NCI-H1105 treated with DMSO at 0.1 percent for 48 hours (cell line): ENCODE measurements around the gene LRP1B.
A peak's percentile ranks its signal among the peaks of the same experiment; 100 is the strongest.

Experiments
- DNase-seq: peaks from one replicate; lab custom pipeline; 2025; lab: John Stamatoyannopoulos, UW

The LRP1B gene

DNA sequence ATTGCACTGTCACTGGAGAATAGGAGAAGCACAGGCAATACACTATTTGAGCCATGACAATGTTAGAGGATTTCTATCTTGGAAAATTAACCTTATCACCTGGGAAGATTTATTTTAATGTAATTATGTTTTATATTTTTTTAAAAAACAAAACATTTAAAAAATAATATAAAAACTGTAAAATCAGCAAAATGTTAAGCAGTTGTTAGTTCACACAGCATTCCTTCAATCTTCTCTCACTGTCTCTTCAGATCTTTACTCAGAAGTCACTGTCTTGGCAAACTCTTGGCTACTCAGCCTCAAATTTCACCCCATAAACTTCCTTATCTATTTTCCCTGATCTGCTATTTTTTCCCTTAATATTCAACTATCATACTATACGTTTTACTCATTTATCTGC lies 1322.6 kb downstream of the LRP1B start:
- no peak for DNase-seq

DNA sequence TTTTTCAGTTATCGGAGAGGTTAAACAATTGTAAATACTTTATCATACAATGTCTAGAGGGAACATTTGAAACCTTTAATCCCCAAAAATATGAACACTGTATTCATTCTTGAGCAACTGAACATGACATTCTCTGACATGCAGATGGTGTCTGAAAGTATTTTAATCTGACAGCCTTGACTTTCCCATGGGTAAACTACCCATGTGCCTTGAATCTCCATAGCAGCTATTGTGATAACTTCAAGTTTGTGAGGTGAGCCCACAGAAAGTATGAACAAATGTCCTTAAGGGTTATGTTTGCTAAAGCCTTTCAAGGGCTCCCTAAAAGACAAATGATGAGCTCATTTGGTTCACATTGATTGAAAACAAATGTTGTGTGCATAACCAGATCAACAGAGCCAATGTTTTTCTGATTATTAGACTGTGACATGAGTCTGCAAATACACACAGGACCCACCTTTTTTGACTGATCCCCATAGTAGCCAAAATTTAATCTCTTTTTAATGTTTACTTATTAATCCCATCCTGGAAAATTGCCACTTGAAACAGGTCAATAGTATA lies 1326.0 kb downstream of the LRP1B start:
- DNase-seq: no peak

DNA sequence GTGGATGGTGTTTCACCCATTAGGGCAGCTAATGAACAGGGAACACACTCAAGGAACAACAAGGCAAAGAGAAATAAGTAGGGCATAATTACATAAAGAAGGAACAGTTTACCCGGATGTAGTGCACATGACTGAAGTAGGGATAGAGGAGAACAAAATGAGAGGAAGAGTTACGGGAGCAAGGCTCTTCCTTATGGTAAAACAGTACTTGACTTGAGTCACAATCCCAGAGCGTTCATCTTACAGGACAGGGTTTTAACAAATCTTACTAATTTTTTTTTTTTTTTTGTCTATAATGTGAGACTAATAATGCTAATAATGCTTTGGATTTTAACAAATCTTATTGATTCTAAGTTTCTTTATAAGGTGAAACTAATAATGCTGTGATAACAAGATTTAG lies 1329.5 kb downstream of the LRP1B start:
- DNase-seq: no peak

DNA sequence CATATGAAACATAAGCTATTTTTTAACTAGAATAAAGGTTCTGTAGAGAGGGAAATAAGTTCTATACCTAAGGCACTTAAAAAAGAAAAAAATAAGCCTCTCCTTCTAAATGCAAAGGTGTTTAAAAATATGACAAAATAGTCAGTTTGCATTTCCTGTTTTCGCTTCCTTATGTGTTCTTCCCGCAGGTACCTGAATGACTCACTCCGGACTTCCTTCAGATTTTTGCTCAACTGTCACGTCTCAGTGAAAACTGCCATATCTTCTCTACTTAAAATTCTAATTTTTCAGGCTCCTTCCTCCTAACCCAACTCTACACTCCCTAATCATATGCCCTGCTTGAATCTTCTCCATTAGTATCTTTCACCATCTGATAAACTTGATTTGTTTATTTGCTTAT lies 1333.1 kb downstream of the LRP1B start:
- no peak for DNase-seq

DNA sequence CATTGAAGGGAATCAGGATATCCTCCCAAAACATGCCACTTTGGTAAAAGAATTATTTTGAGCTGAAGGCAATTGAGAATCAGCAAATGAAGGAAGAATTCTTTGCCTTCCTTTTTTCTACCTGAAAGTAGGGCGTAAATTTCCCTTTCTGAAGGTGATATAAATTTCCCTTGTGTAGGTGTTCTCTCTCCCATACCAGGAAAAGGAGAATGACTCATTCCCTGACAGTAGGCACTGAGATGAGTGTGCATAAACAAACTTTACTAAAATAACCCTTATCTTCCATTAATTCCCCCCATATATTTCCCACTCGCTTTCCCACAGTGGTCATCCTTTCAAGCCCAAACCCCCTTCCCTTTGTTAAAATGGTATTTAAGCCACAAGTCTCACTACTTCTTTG lies 1339.0 kb downstream of the LRP1B start:
- no peak for DNase-seq

DNA sequence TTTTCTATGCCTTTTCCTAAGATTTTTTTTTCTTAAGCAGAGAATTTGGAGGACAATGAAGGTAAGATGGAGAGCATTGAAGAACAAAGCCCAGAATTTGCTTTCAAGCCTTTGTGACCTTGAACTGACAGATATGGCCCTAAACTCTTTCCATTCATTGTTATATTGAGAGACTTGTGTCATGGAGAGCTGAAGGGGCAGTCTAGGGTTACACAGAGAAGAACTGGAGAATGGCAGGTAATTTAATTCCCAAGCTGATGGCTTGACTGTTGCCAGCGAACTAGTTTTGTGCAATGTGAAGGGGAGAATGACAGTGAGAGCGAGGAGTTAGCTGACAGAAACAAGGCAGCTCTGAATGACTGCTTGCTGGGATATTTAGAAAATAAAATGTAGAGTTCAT lies 1344.2 kb downstream of the LRP1B start:
- no peak for DNase-seq

DNA sequence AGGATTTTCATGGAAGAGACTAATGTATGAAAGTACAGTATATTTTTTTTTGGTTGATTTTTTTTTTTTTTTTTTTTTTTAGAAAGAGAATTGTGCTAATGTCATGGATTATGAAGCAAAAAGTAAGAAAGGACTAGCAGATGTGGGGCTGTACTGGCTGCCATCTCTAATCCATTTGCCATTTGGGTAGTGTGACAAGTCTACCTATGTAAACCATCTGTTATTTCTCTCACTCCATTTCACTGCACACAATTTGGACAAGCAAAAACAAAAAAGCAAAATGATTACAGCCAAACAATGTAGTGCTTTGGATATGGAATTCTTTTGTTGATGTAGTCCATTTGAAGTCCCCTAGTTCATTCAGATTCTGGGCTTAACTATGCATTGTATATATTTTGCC lies 1355.4 kb downstream of the LRP1B start:
- no peak for DNase-seq

DNA sequence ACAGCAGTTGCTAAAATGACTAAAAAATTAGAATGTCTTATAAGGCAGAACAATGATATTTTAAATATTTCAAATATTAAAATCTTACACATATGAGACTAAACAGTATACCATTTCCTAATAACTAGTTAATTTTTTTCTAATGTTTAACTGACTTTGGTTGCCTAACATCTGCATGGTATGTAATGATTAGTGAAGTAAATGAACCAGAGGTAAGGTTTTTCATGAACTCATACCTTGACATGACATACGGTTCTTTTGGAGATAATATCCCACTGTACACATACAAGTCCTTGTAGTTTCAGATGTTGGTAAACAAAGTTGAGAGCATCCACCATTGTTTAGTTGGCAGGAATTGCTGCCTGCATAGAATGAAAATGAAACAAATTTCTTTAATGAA lies 1360.2 kb downstream of the LRP1B start:
- DNase-seq: no peak

DNA sequence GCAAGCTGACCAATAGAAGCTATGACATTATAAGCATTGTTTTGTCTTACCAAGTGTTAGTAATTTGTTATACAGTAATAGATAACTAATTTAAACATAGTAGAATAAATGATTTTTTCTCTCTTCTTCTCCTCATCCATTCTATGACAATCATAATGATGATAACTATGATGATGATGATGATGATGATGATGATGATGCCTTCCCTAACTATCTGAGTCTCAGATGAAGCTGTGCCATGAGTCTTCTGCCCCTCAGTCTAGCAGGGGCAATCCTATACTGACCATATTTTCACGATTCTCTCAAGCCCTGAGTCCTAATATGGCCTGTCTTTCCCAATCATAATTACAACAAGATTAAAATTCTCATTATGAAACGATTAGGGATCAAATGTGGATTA lies 1369.0 kb downstream of the LRP1B start:
- no peak for DNase-seq

DNA sequence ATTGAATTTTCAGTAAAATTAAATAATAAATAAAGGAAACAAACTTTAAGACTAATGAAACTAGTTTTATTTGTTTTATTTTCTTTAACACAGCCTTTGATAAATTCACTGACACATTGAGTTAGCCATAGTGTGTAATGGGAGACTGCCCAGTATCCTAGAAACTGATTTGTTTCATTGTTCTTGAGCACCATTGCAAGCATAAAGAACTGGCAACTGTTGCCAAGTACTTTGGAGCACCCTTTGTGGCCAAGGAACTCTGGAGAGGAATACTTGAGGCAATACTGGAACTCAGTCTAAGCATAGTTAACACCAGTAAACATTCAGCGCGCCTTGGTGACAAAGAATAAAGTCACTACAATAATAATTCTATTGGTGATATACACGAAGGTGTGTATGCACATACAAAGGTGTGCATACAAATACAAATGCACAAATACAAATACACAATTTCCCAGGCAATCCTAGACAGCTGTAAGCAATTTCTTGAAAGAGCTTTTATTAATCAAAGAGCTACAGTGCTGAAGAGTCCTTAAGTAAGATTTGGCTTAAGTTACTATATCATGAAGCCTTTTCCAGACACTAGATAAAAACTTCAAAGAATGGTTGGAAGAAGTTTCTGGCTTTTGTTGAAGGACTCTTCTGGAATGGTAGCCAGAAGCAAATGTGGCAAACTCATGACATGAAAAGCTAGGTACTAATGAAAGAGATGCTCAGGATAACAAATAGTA lies 1371.2 kb downstream of the LRP1B start:
- peak; percentile 28 for DNase-seq

DNA sequence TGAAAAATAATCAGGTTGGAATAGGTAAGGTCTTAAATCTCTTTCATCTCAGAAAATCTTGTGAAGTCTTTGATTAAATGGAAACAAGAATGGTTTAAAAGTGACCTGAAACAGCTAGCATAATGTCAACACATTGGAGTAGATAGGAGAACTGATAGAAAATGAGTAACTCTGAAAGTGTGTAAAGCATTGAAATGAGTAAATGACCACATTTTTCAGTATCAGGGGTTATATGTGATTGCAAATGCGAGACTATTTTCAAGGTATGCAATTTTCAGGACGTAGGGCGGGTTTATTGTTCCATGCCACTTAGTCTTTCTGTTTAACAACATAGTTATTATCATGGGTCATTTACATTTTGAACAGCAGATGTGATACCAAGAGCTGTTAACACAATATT lies 1383.2 kb downstream of the LRP1B start:
- no peak for DNase-seq

DNA sequence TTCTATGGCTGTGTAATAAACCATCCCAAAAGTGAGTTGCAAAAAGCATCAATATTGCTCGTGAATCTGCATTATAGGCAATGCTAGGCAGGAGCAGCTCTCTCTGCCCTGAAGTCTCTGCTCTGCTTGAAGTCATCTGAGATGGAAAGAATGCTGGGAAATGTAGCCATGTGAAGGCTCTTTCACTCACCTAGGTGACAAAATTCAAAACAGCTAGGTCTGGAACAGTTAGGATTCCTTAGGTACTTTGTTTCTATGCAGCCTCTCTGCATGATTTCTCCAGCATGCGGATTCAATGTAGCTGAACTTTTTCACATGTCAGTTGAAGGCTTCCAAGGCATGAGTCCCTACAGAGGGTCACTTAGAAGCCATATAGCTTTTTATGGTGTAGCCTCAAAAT lies 1383.7 kb downstream of the LRP1B start:
- no peak for DNase-seq

DNA sequence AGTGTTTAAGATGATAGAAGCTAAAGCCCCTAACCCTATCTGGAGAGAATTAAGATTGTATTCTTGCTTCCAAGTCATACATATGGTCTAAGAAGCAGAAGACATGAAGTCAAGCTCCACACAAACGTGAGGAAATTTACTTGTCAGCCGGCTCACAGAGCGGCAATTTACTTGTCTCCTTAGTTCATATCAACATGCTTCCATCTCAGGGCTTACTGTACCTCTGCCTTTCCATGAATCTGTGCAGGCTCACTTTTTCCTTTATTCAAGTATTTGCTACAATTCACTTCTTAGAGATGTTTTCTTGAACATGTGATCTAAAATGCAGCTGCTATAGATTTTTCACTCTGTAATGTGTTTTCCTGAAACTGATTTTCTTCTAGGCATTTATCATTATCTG lies 1386.4 kb downstream of the LRP1B start:
- DNase-seq: no peak

DNA sequence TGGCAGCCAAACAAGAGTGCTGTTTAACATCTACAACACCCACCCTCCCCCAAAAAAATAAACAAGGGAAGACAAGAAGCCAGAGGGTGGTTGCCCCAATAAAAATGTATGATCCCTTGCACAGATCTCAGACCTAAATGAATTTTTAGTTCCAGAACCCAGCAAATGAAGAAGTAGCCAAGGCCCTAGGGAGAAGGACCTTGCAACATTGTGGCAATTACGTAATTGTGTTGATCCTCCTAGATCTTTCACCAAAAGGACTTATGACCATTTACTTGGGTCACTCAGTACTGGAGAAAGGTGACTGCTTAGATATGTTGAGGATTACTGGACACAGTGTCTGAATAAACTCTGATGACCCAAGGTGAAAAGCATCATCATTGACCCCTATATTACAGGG lies 1393.8 kb downstream of the LRP1B start:
- DNase-seq: no peak

DNA sequence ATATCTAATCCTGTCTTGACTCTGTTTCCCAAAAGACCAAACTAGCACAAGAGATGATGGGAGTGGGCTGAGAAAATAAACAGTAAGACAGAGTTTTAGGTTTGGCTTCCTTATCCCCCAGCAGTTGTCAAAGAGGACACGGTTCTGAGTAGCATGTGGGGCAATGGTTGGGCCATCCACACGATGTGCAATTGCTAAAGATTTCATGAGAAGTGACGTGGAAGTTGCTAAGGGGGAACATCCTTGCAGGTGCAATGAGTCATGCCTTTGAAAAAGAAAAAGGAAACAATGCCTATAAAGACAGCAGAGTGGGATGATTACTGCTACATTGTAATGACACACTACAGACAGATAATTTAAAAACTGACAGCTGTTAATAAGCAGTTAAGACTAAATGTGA lies 1395.8 kb downstream of the LRP1B start:
- no peak for DNase-seq

DNA sequence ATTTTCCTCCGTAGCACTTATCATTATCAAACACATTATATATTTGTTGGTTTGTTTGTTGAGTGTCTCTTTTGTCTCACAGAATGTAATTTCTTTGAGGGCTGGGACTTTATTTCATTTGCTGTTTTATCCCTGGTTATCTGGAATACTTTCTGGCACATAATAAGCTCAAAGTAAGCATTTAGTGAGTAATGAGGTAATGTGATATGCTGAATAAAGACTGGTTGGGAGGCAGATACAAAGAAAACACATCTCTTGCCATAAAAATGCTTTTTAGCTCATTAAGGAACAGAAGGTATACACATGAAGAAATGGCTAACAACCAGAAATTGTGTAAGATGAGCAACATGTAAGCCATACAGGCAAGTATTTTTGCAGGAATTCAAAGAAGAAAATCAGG lies 1411.8 kb downstream of the LRP1B start:
- peak; percentile 92 for DNase-seq

DNA sequence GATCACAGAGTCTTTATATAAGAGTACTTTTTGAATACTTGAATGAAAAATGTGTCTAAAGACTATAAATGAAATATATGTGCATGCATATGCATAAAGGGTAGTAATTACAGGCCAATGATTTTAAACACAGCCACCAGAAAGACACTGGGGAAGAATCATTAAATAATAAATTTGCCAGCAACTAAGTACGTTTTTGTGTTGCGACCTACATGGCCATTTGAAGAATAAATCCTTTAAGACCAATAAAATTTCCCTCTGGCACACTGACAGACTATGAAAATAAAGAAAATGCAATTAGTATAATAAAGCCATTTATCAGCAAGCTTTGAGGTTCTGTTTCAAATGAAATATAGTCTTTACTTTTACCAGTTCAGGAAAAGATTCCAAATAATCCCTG lies 1413.3 kb downstream of the LRP1B start:
- no peak for DNase-seq

DNA sequence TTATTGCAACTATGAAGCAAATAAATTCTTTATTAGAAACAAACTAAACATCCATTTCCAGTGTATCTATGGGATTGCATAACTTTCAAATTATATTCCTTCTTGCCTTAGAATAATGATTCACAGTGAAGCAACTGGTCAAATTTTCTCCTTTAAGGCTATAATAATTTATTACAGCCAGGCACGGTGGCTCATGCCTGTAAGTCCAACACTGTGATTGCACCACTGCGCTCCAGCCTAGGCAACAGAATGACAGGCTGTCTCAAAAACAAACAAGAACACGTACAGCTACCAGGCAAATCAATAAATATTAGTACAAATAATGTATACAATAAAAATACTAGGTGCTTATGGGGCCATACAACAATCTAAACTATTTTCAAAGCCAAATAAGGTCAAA lies 1416.2 kb downstream of the LRP1B start:
- no peak for DNase-seq

DNA sequence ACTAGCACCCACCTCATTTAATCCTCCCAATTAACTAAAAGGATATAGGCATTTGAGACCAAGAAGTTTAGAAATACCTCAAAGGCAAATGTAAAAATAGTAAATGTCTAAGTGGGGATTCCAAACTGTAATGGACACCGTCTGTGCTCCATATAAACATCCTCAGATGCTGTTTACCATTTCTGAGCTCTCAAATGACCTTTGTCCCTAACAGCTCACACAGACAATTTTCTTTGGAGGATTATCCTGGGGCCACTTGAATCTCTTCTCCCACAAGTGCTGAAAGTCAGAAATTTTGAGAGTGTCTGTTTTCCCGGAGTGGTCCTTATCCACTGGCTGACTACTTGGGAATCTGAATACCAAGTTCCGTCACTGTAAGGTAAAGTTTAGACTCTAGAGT lies 1418.9 kb downstream of the LRP1B start:
- no peak for DNase-seq

DNA sequence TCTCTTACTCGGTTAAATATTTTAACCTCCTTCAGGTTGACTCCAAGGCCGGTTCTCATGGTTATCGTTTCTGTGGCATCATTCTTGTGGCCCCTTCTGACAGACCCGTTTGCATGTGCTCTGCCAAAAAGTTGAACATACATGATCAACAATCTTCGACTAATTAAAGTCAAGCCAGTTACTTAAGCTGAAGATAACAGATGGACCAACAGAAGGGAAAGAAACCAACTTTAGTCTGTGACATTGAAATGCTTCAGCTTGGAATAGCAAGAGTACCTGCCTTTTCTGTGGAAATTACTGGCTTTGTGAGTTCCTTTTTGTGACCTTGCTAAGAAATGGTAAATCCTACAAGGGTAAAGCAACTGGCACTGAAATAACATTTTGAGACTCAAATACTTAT lies 1429.1 kb downstream of the LRP1B start:
- no peak for DNase-seq

DNA sequence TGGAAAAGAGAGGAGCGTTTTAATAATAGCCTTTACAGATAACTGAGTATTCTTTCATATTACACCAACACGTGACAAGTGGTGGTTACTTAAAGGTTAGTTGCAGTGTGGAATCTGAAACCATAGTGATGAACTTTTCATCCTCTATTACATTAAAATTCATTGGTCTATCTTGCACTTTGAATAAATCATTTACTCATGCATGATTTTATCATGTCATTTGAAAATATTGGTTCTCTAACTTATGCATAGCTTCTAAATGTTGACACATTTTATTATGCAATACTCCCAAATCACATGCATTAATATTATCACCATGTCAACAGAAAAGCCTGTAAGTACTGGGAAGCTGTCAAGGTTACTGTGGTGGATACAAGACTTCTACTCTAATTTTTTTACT lies 1432.2 kb downstream of the LRP1B start:
- DNase-seq: no peak

DNA sequence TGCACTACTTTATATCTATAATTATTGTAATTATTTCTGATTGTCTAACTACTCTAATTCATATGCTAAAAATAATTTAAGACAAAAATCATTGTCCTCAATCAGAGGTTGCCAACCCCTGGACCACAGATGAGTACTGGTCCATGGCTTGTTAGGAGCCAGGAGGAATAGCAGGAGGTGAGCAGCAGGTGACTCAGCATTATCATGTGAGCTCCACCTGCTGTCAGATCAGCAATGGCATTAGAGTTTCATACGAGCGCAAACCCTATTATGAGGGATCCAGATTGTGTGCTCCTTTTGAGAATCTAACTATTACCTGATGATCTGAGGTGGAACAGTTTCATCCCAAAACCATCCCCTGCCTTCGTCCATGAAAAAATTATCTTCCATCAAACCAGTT lies 1434.4 kb downstream of the LRP1B start:
- DNase-seq: no peak

DNA sequence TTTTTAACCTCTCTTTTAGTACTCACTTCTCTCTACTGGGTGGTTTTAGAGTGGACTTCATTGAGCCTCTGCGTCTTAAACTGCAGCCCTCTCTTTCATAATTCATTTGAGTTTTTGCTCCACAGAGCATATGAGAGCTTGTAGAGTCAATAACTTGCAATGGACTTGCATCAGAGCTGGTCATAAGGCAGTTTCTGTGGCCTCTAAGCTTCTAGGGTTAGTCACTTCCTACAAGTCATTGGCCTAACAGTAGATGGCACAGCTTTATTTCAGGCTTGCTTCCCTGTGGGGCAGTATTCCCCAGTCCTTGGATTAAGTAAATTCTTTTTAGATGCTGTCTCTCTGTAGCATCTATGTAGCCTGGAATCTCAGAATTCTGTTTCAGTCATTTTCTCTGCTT lies 1435.7 kb downstream of the LRP1B start:
- no peak for DNase-seq

DNA sequence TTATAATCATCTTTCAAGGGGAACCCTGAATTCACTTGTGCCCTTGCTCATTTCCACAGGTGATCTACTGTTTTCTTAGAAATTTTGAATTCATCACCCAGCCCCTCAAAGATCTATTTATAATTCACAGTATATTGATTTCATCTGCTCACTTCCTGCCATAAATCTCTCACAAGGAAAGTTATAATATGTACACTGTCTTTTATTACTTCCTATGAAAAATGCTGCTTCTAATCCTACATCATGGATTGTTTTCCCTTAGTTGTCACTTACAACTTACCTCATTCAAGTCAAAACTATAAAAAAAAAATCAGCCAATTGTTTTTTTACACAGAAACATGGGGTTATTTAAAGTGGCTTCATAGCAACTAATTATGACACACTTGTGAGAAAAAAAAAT lies 1443.0 kb downstream of the LRP1B start:
- no peak for DNase-seq
